NAMALWA (cell line): Measurements from ENCODE around the gene DDX60.
"Not testable (repeated sequence)": the region's sequence is repeated elsewhere in the genome, so short reads cannot be mapped to it uniquely, and the experiment has no call there.

Experiments used
- DNase-seq: peaks from one replicate; pipeline ENCODE4 v3.0.0-alpha.2; 2015; ENCODE audit warnings: low spot score

DDX60 gene, protein sequence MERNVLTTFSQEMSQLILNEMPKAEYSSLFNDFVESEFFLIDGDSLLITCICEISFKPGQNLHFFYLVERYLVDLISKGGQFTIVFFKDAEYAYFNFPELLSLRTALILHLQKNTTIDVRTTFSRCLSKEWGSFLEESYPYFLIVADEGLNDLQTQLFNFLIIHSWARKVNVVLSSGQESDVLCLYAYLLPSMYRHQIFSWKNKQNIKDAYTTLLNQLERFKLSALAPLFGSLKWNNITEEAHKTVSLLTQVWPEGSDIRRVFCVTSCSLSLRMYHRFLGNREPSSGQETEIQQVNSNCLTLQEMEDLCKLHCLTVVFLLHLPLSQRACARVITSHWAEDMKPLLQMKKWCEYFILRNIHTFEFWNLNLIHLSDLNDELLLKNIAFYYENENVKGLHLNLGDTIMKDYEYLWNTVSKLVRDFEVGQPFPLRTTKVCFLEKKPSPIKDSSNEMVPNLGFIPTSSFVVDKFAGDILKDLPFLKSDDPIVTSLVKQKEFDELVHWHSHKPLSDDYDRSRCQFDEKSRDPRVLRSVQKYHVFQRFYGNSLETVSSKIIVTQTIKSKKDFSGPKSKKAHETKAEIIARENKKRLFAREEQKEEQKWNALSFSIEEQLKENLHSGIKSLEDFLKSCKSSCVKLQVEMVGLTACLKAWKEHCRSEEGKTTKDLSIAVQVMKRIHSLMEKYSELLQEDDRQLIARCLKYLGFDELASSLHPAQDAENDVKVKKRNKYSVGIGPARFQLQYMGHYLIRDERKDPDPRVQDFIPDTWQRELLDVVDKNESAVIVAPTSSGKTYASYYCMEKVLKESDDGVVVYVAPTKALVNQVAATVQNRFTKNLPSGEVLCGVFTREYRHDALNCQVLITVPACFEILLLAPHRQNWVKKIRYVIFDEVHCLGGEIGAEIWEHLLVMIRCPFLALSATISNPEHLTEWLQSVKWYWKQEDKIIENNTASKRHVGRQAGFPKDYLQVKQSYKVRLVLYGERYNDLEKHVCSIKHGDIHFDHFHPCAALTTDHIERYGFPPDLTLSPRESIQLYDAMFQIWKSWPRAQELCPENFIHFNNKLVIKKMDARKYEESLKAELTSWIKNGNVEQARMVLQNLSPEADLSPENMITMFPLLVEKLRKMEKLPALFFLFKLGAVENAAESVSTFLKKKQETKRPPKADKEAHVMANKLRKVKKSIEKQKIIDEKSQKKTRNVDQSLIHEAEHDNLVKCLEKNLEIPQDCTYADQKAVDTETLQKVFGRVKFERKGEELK (N-terminal part only)

DNA sequence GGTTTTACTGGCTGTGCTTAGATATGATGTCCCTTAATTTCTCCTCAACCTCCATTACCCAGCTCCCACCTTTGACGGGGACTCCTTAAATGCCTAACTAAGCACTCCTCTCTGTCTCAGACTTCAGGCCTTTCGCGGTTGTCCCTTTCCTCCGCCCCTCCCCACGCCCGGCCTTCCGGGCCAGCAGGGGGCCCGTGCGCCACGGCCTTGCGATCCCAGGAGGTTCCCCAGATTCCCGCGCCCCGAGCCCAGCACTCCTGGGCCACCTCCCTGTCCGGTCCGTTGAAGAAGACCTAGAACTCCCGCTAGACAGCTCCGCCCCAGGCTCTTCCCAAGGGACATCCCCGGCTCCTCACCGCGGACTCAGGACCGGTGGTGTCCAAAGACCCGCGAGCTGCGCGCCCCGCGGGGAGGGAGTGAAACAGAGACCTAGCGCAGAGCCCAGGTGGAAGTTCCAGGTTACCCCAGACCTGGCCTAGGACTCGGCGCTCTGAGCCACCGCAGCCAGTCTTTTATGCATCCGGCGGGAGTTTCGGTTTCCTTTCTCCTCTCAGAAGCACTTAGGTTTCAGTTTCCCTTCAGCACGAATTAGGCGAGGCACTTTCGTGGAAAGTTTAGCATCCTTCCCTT lies at the start of gene DDX60:
Gene DDX60 (minus strand): TSS at position 487 of the 630 bp plus-strand sequence. CDS start 7,493 bp downstream, outside the sequence.
- DNase-seq: peak; percentile 66

DNA sequence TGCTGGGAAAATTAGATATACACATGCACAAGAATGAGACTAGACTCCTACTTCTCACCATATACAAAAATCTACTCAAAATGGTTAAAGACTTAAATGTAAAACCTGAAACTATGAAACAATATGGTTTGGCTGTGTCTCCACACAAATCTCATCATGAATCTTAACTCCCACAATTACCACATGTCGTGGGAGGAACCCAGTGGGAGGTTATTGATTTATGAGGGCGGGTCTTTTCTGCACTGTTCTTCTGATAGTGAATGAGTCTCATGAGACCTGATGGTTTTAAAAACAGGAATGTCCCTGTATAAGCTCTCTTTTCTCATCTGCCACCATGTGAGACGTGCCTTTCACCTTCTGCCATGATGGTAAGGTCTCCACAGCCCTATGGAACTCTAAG lies 48.5 kb upstream of the DDX60 start:
- DNase-seq: no peak

DNA sequence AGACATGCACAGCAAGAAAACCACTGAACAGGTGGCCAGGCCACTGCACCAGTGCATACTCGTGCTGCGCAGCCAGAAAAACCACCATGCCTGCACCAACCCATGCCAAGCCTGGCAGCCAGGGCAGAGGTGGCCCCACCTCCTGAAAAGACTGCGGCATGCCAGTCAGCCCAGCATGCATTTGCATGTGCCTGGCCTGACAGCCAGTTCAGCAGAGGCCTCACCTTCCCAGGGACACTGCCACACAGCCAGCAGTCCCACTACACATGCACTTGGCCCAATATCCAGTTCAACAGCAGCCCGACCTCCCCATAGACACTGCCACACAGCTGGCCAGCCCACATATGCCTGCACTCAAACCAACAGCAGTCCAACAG lies 43.5 kb upstream of the DDX60 start:
- DNase-seq: no peak

DNA sequence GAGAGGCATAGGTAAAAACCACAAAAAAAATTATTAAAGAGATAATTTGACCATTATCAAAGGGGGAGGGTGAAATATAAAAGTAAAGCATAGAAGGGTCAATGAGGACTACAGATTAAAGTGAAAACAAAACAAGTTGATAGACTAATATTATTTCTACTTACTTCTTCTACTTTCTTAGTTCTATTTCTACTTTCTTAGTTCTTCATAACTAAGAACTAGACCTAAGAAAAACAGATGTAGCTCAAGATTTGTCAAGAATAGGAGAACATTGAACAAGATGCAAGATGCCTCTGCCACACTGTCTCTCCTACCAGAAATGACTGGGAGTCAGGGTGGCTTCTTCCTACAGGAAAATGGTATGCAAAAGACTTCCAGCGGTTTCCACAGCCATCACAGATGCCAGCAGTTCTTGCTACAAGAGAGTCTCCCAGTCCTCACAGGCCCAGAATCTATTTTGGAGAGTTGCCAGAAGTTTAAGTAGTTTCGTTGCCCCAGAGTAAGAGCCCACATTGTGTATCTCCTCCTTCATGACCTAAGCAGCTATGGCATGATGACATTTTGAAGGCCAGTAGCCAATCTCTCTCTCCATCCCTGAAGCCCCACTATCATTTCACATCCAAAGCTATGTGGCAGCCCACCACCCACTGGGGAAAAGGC lies 42.9 kb upstream of the DDX60 start:
- no peak for DNase-seq

DNA sequence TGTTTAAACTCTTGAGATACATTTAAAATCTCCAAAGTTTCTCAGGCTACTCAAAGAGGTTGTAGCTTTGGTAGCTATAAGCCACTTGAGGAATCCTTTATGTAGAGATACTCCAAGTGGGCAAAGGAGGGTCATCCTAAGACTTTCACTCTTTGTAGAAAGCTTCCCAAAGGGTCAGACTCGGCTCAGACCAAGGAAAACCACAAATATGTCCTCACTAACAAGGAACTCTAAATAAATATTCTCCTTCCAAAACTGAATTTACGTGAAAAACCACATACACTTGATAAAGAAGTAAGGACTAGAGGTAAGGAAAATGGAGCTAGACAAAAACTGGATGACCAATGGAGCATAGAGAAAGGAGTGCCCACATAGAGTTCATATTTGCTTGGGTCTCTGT lies 41.7 kb upstream of the DDX60 start:
- no peak for DNase-seq

DNA sequence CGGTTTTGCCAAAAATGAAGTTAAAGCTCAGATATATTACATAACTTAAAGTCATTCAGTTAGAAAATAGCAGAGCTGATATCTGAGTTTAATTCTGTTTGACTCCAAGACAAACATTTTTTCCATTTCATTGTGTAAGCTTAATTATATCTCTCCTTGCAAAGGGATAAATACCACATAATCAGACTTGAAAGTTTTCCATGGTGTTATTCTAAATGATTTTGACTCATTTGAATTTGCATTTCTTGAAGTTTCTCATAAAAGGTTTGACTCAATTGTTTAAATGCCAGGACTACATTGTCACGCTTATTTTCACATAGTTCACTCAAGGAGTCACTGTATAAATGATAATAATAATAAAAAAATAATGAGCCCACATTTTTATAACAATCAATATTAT lies 39.4 kb upstream of the DDX60 start:
- DNase-seq: no peak

DNA sequence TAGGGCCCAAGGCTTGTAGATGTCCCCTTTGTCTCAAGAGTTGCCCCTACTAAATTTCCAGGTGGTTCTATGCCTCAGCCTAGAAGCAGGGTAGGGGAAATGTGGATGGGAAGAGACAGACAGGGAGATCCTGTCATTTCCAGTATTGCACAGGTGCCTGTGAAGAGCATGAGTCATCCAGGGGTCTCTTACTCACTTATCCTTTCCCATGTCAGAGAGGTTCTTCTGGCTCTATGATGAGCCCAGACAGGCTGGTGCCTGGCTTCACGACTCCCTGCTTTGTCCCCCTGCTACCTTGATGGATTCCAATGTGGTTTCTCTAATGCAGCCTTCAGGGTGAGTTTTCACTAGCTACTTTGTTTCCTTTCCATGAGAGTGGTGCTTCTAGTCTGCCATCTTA lies 35.2 kb upstream of the DDX60 start:
- no peak for DNase-seq

DNA sequence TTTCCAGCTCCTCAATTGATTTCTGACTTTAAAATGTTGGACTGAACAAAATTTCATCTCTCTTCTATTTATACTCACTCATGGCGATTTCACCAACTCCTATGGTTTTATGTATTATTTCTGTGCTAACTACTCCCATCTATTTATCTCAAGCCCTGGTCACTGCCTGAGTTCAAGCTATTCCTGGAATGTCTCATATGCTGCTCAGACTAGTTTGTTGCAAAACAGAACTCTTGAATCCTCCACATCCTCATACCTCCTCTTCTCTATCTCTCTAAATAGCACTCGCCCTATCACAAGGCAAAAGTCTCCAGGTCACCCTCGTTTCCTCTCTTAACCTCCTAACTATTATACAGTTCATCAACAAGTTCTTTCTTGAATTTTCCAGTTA lies 19.0 kb upstream of the DDX60 start:
- DNase-seq: no peak

DNA sequence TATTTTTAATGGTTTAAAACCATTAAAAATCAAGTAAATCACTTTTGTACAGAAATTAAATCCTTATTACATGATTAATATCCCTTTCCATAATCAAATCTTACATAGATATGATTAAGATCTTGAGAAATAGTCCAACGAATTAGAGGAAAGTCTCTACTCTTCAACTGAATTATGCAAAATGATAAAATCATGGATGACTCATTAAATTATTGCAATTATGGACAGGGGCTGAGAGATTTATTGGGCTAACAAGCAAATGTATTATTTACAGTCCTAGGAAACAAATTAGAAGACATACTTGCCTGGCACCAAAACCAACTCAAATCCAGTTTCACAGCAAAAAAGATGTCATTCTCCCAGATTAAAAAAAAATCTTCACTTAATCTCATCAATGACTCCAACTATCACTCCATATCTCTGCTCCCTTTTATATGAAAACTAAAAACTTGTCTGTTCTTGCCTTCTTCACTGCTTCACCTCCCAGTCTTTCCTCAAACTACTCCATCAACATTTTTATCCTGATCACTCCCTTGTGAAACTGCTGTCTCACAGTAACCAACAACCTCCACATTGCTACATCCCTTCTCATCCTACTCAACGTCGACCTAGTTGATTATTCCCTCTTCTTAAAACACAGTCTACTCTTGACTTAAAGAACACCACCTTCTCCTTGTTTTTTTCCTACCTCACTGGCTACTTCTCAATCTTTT lies 18.4 kb upstream of the DDX60 start:
- no peak for DNase-seq

DNA sequence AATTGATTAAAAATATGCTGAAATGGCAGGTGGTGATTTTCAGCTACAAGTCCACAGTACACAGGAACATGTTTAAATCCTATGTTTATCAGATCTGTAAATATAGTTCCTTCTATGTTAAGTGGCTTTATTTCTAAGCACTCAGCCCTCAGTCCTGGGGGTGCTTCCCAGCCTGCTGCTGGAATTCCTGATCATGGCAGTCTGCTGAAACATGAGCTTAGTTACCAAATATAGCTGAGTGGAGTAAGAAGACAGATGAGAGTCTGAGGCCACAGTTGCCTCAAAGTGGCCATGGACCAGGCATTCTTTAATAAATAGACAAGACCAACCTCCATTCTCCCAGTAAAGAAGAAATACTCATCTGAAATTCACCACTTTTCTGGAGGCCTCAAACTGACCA lies 17.1 kb upstream of the DDX60 start:
- no peak for DNase-seq

DNA sequence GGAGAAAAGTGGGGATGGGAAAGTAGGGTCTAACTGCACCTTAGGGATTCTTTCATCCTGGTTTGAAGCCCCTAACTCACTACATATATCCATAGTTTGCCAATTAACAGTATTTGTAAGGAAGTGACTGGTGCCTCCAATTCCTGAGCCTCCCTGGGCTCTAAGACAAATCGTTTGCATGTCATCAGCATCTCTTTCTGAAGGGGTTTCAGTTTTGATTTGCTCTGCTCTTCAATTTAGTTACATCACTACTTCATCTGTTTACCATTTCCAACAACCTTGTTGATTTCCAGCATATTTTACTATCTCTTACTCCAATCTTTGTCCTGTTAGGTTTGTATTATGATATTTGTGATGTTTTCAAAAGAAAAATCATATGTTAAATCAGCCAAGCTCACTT lies 15.5 kb upstream of the DDX60 start:
- no peak for DNase-seq

DNA sequence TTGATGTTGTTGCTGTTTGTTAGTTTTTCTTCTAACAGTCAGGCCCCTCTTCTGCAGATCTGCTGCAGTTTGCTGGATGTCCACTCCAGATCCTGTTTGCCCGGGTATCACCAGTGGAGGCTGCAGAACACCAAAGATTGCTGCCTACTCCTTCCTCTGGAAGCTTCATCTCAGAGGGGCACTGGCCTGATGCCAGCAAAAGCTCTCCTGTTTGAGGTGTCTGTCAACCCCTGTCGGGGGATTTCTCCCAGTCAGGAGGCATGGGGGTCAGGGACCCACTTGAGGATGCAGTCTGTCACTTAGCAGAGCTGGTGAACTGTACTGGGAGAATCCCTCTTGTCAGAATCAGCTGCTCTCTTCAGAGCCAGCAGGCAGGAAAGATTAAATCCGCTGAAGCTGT lies 12.0 kb upstream of the DDX60 start:
- DNase-seq: not testable (repeated sequence)

DNA sequence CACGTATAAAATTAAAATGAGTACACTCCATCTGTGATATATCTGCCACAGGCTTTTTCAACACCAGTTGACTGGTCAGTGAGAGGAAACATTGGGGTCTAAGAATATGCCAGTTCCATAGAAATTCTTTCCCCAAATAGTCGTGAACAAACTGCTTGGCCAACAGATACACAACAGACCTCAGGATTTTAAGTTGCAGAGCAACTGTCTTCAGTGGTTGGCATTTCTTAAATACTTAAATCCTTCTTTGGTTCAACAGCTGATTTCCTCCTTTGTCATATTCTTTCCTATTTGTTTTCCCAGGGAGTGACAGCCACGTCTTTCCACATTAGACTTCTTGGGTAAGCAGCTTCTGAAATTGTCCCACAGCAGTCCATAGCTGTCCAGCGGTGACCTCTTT lies 7.0 kb upstream of the DDX60 start:
- no peak for DNase-seq

DNA sequence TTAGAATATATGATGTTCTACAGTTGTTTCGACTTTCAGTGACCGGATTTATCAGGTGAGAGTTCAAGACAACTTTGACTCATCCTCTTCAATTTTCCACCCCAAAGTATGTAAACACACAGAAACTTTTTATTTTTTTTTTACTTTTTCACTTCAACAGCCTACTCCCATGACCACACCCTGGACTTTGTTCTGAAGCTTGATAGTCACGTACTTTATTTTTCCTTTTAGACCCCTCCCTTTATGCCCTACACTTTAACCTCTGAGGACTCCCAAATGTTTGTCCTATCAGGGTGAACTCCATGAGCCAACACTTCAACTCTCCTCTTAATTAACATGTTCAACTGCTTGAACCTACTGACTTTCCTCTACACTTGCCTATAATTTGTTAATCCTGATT lies 2.5 kb upstream of the DDX60 start:
- DNase-seq: no peak

DNA sequence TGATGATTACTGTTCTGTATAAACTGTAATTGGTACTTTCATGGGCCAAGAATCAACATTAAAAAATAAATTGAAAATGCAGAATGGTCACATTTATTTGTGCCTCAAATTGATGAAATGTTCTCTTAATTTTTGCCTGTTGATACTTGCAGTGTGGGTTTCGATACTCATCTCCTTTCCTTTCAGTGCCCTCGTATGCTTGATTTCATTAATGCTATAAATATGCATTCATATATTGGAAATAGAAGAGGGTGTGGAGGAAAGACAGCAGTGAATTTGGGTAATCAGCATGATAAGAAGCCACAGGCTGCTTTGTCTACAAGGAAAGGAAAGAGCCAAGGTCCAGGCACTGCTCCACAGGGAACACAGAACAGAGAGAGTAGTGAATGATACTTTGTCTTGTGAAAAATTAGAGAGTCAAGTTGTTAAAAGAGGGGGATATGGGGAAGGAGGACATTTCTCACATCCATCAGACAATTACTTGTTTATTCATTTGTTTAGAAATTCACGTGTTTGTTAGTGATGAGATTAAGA lies 1.0 kb upstream of the DDX60 start:
- DNase-seq: no peak

DNA sequence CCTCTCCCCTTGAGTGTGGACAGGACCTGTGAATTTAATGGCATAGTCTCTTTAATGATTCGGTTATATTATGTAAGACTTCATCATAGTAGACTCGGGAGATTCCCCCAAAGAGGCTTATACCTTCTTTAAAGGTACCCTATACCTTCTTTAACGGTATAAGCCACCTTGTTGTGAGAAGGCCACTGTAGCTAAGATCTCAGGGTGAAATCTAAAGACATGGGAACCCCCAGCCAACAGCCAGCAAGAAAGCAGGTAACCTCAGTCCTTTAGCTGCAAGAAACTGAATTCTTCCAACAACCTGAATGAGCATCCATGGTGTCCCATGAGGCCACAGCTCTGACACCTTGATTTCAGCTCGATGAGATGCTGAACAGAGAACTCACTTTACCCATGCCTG lies 931 bp downstream of the DDX60 start:
- no peak for DNase-seq

DNA sequence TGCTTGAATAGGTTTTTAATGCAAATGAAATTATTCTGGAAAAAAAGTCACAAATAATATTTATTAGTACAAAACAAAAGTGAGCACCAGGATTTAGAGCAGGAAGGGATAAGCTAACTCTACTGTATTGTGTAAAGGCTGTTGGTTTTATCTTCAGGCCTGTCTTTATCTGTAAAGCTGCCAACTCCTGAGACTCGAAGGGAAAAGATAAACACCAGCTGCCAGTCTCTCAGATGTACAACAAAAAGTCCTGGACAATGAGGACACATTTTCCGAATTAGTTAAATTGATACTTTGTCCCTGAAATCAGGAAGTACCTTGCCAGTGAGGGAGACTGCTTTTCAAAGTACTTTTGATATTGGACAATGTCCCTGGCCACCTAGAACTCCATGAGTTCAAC lies 8.8 kb downstream of the DDX60 start:
- no peak for DNase-seq

DNA sequence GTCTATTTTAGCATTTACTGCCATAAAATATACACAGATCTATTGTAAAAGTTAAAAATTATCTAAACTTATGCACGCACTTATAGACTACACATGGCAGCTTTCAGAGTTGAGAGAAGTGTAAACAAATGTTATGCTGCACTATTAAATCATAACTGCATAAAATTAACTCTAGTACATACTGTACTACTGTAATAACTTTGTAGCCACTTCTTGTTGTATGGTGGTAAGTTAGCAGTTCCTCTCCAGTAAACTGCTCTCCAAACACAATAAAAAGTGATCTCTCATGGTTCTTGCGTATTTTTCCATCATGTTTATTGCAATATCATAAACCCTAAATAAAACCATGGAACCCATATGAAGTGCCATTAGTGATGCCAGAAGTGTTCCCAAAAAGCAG lies 9.6 kb downstream of the DDX60 start:
- DNase-seq: no peak

DNA sequence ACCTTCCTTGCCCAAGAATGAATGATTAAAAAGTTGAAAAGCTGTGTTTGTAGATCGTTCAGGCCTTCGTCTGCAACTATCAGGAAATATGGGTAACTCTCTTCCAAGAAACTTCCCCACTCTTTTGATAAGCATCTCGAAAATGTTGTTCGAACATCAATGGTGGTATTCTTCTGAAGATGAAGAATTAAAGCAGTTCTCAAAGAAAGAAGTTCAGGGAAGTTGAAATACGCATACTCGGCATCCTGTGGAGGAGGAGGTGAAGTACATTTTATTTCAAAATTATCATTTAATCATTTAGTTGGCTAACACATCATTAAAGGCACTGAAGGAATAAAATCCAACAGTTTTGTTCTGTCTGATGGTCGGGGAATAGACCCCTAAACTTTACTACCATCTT lies 12.1 kb downstream of the DDX60 start:
- no peak for DNase-seq

DNA sequence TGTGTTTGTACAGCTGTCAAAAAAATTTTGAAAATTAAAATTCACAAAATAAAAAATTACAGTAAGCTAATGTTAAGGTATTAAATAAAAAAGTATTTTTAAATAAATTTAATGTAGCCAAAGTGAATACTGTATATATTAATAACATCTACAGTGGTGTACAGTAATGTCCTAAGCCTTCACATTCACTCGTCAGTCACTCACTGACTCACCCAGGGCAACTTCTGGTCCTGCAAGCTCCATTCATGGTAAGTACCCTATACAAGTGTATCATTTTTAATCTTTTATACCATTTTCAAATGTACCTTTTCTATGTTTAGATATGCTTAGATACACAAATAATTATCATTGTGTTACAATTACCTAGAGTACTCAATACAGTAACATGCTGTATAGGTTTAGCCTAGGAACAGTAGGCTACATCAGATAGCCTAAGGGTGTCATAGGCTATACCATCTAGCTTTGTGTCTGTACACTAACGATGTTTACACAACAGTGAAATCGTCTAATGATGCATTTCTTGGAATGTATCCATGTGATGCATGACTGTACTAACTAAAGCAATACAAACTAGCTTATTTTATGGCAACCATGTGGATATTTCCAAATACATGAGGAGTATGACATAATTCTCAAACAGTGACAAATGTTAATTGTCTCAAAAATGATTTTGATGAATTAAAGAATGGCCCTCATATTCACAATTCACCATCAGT lies 13.7 kb downstream of the DDX60 start:
- DNase-seq: no peak
